Pancreas (tissue), 10 donors: ENCODE data around the gene TCFL5. TPM values are rescaled to one million over a fixed set of nuclear protein-coding genes. Genes with fewer than 3 reads are reported as not detected.

Experiments
- ATAC-seq, 4 donors: fragments of 200-7000 bp; cut with Tn5 transposase; one replicate each; pipeline versions ENCODE4 v1.8.0 to v1.9.1; 2020; ENCODE audit warnings: mild to moderate bottlenecking in 4 of 4, moderate library complexity in 4 of 4
- DNase-seq, 6 donors: peaks; one replicate each; pipeline ENCODE4 v3.0.0-alpha.2; 2020
- FAIRE-seq: peaks from 2 replicates; lab custom pipeline; 2012; peaks lifted over from hg19 to GRCh38; lab: Jason Lieb, UNC
- H3K27ac ChIP-seq, 4 donors: fragments of 200-600 bp; sonication (generic); 1 replicate in 3 of 4; 2 replicates in 1 of 4; pipeline versions ENCODE4 v1.5.0 to v1.8.0; 2020
- H3K27me3 ChIP-seq, 4 donors: fragments of 200-600 bp; one replicate each; pipeline ENCODE4 v1.8.0; 2021
- H3K36me3 ChIP-seq, 3 donors: fragments of 200-600 bp; sonication (generic) in 1 of 3; one replicate each; pipeline versions ENCODE4 v1.5.0 to v1.8.0; 2020 to 2021
- H3K4me1 ChIP-seq, 3 donors: fragments of 200-600 bp; one replicate each; pipeline ENCODE4 v1.8.0; 2021
- H3K4me3 ChIP-seq, 4 donors: fragments of 200-600 bp; sonication (generic) in 2 of 4; one replicate each; pipeline versions ENCODE4 v1.5.0 to v1.8.0; 2020 to 2021
- H3K9me3 ChIP-seq, 4 donors: fragments of 200-600 bp; one replicate each; pipeline ENCODE4 v1.8.0; 2021
- WGBS, 2 donors: extraction: QIAGEN DNeasy Blood & Tissue Kit; methylation state at CpG; one replicate each; pipeline ENCODE4 v1.1.7; 2013; 5-methylcytosine and 5-hydroxymethylcytosine counted together
- intact Hi-C, 3 donors: fragments of 100-400 bp; cut with DNase I; formaldehyde crosslinking; loops; one replicate each; pipeline versions ENCODE4 v1.11.1 to v1.14.2; 2022
- polyA plus RNA-seq, 2 donors: library from polyadenylated mRNA; stranded (reverse); fragments of 200-250 nt; gene quantifications; one replicate each; pipeline ENCODE4 v1.2.3, GENCODE V29; 2013
- total RNA-seq, 6 donors: library from RNA; stranded (reverse); fragmentation: NEBNext Ultra II Directional in 4 of 6; extraction: Animal tissue kit (Norgen Biotek cat#: 25700) in 4 of 6; gene quantifications; one replicate each; pipeline versions ENCODE4 v1.2.1 to v1.2.4, GENCODE V29; 2021 to 2023
- TF ChIP-seq, protein P1 (sequence below), 4 donors: fragments of 200-600 bp; sonication (generic) in 3 of 4; IDR thresholded peaks; one replicate each; pipeline versions ENCODE4 v1.5.0 to v1.8.0; 2021; ENCODE audit warnings: antibody characterized with exemption in 4 of 4
- donor health status: healthy with polysubstance abuse.
- donor health status: DM: no; HTN: no; CAD: no; lungs with moderate emphysema.
- donor health status: DM: no; HTN: no; CAD: no.
- donor health status: control.
- donor health status: control.
- donor health status: Bipolar disorder and iron deficiency.
- donor health status: DM: yes; HTN: yes; CAD: no.
- donor health status: DM: no; HTN: no; CAD: no.
- donor health status: DM: no; HTN: no; CAD: no.
- donor health status: DM: yes; HTN: yes; CAD: no.

Gene TCFL5
- total and polyA plus RNA-seq, 8 donors: 2.5 to 4.9 (median 4.0) TPM

DNA sequence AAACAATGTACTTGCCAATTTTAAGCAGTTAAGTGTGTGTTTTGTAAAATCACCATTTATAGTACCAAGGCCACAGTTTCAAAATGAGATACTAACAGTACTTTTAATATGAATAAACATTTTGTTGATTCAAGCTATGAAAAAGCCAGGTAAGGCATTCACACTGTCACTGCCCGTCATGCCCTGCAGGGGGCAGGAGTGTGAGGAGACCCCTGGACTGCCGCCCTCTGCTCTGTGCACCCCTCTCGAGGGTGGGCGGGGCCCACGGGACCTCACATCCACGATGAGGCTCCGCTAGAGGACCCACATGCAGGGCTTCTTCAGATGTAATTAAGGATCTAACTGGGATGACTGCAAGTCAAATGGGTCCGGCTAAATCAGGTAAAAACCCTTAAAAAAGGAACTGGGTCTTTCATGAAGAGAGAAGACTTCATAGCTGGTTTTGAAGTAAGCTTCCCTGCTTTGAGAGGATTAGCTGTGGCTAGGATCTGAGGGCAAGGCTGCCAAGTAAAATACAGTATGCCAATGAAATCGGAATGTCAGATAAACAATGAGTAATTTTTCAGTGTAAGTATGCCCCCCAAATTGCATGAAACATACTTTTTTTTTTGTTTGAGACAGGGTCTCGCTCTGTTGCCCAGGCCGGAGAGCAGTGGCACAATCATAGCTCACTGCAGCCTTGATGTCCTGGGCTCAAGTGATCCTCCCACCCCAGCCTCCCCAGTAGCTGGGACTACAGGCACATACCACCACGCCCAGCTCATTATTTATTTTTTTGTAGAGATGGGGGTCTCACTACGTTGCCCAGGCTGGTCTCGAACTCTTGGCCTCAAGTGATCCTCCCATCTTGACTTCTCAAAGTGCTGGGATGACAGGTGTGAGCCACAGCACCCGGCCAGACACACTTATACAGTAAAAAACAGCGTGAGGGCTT, 46.0 kb upstream of the TCFL5 start:
- intact Hi-C loops: no loop called here
- peak in 1 of 4 donors; percentile 34 for ATAC-seq
- H3K36me3 ChIP-seq: peaks cover 25 to 90% (median 68%) of the 10 kb centered on the region in 3 donors

GRCh38 chr20:62906647-62907375, 45.2 kb upstream of the TCFL5 start:
- Histone ChIP-seq H3K9me3 (no peaks in the 10 kb centered on the region), H3K36me3 (peaks cover 25 to 93% (median 75%) of the 10 kb centered on the region in 3 donors), H3K27me3 (no peaks in the 10 kb centered on the region), H3K4me1 (no peaks in the 10 kb centered on the region), H3K4me3 (no peak overlapping the region), H3K27ac (no peak overlapping the region)
- WGBS, 2 donors: 89 to 92% methylated on average over 31 of the region's 31 CpGs
- intact Hi-C loops: no loop called here
- ATAC-seq: no peak
- no peak for FAIRE-seq
- TF ChIP-seq, protein P1, sequence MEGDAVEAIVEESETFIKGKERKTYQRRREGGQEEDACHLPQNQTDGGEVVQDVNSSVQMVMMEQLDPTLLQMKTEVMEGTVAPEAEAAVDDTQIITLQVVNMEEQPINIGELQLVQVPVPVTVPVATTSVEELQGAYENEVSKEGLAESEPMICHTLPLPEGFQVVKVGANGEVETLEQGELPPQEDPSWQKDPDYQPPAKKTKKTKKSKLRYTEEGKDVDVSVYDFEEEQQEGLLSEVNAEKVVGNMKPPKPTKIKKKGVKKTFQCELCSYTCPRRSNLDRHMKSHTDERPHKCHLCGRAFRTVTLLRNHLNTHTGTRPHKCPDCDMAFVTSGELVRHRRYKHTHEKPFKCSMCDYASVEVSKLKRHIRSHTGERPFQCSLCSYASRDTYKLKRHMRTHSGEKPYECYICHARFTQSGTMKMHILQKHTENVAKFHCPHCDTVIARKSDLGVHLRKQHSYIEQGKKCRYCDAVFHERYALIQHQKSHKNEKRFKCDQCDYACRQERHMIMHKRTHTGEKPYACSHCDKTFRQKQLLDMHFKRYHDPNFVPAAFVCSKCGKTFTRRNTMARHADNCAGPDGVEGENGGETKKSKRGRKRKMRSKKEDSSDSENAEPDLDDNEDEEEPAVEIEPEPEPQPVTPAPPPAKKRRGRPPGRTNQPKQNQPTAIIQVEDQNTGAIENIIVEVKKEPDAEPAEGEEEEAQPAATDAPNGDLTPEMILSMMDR (IDR thresholded peaks at IDR 0.05): no peak
- DNase-seq: no peak

More for the DNA sequence above, 46.0 kb upstream of the TCFL5 start:
- Histone ChIP-seq H3K4me3 (no peak overlapping the region), H3K27me3 (no peaks in the 10 kb centered on the region), H3K27ac (no peak overlapping the region), H3K9me3 (no peaks in the 10 kb centered on the region), H3K4me1 (no peaks in the 10 kb centered on the region)
- WGBS, 2 donors: 72 to 78% methylated on average over 16 of the region's 16 CpGs
- no peak for DNase-seq
- TF ChIP-seq, protein P1 (IDR thresholded peaks at IDR 0.05): peak in 3 of 4 donors; percentile 9 to 31 (median 27)
- no peak for FAIRE-seq

DNA sequence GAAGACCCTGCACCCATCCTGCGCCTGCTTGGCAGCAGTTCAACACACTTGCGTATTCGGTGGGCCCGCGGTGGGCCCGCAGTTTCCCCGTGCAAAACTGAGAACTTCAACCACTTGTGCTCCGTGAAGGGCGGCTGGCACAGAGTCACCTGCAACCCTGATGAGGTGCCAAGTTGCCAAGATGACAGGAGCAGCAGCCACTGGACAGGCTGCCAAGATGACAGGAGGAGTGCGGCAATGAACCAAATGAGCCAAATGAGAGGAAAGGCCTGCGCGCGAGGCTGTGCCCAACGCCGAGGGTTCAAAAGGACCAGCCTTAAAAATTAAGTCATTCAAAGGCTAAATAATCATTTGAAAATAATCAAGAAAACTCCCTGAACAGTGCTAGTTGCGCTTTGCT, 44.6 kb upstream of the TCFL5 start:
- Histone ChIP-seq H3K27me3 (no peaks in the 10 kb centered on the region), H3K9me3 (no peaks in the 10 kb centered on the region), H3K4me3 (no peak overlapping the region), H3K36me3 (peaks cover 25 to 93% (median 74%) of the 10 kb centered on the region in 3 donors), H3K4me1 (no peaks in the 10 kb centered on the region), H3K27ac (no peak overlapping the region)
- TF ChIP-seq, protein P1 (IDR thresholded peaks at IDR 0.05): no peak
- FAIRE-seq (no peak), ATAC-seq (no peak), DNase-seq (no peak)
- intact Hi-C loops: no loop called here
- 80 to 85% methylated on average over 16 of the region's 16 CpGs for WGBS, 2 donors

- no peak overlapping the region for H3K4me3 ChIP-seq
- FAIRE-seq (no peak), DNase-seq (no peak), ATAC-seq (no peak)
- WGBS, 2 donors: 90 to 93% methylated on average over 17 of the region's 17 CpGs
- TF ChIP-seq, protein P1 (IDR thresholded peaks at IDR 0.05): no peak
- H3K27me3 ChIP-seq: no peaks in the 10 kb centered on the region
- H3K9me3 ChIP-seq: no peaks in the 10 kb centered on the region
- no peak overlapping the region for H3K27ac ChIP-seq
- H3K4me1 ChIP-seq: peaks cover 0 to under 1% (median 0%) of the 10 kb centered on the region in 3 donors
- H3K36me3 ChIP-seq: peaks cover 23 to 88% (median 68%) of the 10 kb centered on the region in 3 donors
- intact Hi-C loops: no loop called here
Observed at GRCh38 chr20:62905536-62906117, 44.0 kb upstream of the TCFL5 start.
